Muscle layer of duodenum (tissue), 2 donors: ENCODE measurements around the gene RPS27.

Experiments
- H3K27ac ChIP-seq: one replicate; pipeline ENCODE4 v1.7.0; 2013; ENCODE audit warnings: mild to moderate bottlenecking, low read length
- H3K27me3 ChIP-seq: one replicate; pipeline ENCODE4 v1.7.0; 2013; ENCODE audit warnings: low read depth, mild to moderate bottlenecking, control low read depth, low read length
- H3K36me3 ChIP-seq, 2 donors: one replicate each; pipeline ENCODE4 v1.7.0; 2013; ENCODE audit warnings: low read length in 2 of 2, control low read depth in 1 of 2, mild to moderate bottlenecking in 1 of 2; ENCODE audit not compliant: insufficient read depth in 2 of 2, control insufficient read depth in 1 of 2
- H3K4me1 ChIP-seq, 2 donors: one replicate each; pipeline ENCODE4 v1.7.0; 2013; ENCODE audit warnings: low read length in 2 of 2, mild to moderate bottlenecking in 2 of 2, control low read depth in 1 of 2, moderate library complexity in 1 of 2; ENCODE audit not compliant: insufficient read depth in 2 of 2, control insufficient read depth in 1 of 2
- H3K4me3 ChIP-seq, 2 donors: one replicate each; pipeline ENCODE4 v1.7.0; 2013; ENCODE audit warnings: low read length in 2 of 2, low read depth in 1 of 2, mild to moderate bottlenecking in 1 of 2
- H3K9me3 ChIP-seq, 2 donors: one replicate each; pipeline ENCODE4 v1.7.0; 2013; ENCODE audit warnings: low read length in 2 of 2, control low read depth in 1 of 2, mild to moderate bottlenecking in 1 of 2; ENCODE audit not compliant: control insufficient read depth in 1 of 2
- donor health status: healthy.

Gene RPS27

GRCh38 chr1:153962088-153963029 is 28.2 kb upstream of the RPS27 start:
- H3K27me3 ChIP-seq, result no peaks in the 10 kb centered on the region
- H3K36me3 ChIP-seq, result peaks cover 9 to 10% of the 10 kb centered on the region in 2 donors
- H3K9me3 ChIP-seq, result no peaks in the 10 kb centered on the region
- H3K4me3 ChIP-seq, result peak overlapping the region; percentile 81 to 84
- H3K4me1 ChIP-seq, result peaks cover 32 to 47% of the 10 kb centered on the region in 2 donors
- H3K27ac ChIP-seq, result peak overlapping the region; percentile 94

- Histone ChIP-seq H3K36me3 (peaks cover 8 to 10% of the 10 kb centered on the region in 2 donors), H3K9me3 (no peaks in the 10 kb centered on the region), H3K4me1 (peaks cover 30 to 45% of the 10 kb centered on the region in 2 donors), H3K27ac (peak within 1 kb of the TSS; percentile 94), H3K27me3 (no peaks in the 10 kb centered on the region), H3K4me3 (peak within 1 kb of the TSS; percentile 81 to 84)
Observed at GRCh38 chr1:153963030-153963849, 27.3 kb upstream of the RPS27 start, which contains the start of gene SLC39A1. Gene SLC39A1, minus strand, starts transcription at chr1:153963537. Its CDS starts 822 bp downstream, at chr1:153962715.

GRCh38 chr1:153963850-153964331 is 26.7 kb upstream of the RPS27 start:
- Histone ChIP-seq H3K27ac (peak overlapping the region; percentile 94), H3K9me3 (no peaks in the 10 kb centered on the region), H3K4me1 (peaks cover 28 to 49% of the 10 kb centered on the region in 2 donors), H3K27me3 (no peaks in the 10 kb centered on the region), H3K36me3 (peaks cover 6 to 10% of the 10 kb centered on the region in 2 donors), H3K4me3 (peak overlapping the region; percentile 81 to 84)

- Histone ChIP-seq H3K27ac (peak within 1 kb of the TSS; percentile 90), H3K4me1 (peaks cover 11 to 27% of the 10 kb centered on the region in 2 donors), H3K4me3 (peak within 1 kb of the TSS; percentile 65 to 82), H3K36me3 (no peaks in the 10 kb centered on the region), H3K9me3 (no peaks in the 10 kb centered on the region), H3K27me3 (no peaks in the 10 kb centered on the region)
Observed at GRCh38 chr1:153967107-153967999, 23.2 kb upstream of the RPS27 start, which contains the start of gene CREB3L4. Gene CREB3L4, plus strand, starts transcription at chr1:153967902. Its CDS starts 624 bp downstream, at chr1:153968526.

GRCh38 chr1:153968000-153968363 is 22.6 kb upstream of the RPS27 start:
- Histone ChIP-seq H3K27me3 (no peaks in the 10 kb centered on the region), H3K27ac (peak overlapping the region; percentile 90), H3K9me3 (no peaks in the 10 kb centered on the region), H3K4me3 (peak overlapping the region; percentile 65 to 82), H3K4me1 (peaks cover 11 to 23% of the 10 kb centered on the region in 2 donors), H3K36me3 (peaks cover 3% of the 10 kb centered on the region in 2 donors)

GRCh38 chr1:153968408-153968807 is 22.2 kb upstream of the RPS27 start:
- Histone ChIP-seq H3K4me3 (peak overlapping the region; percentile 65 to 82), H3K36me3 (peaks cover 6 to 7% of the 10 kb centered on the region in 2 donors), H3K9me3 (no peaks in the 10 kb centered on the region), H3K27ac (peak overlapping the region; percentile 90), H3K4me1 (peaks cover 11 to 23% of the 10 kb centered on the region in 2 donors), H3K27me3 (no peaks in the 10 kb centered on the region)

GRCh38 chr1:153968972-153969371 is 21.6 kb upstream of the RPS27 start:
- no peaks in the 10 kb centered on the region for H3K9me3 ChIP-seq
- peaks cover 11 to 23% of the 10 kb centered on the region in 2 donors for H3K4me1 ChIP-seq
- H3K27me3 ChIP-seq, result no peaks in the 10 kb centered on the region
- H3K27ac ChIP-seq, result no peak overlapping the region
- peak overlapping the region in 1 of 2 donors; percentile 65 for H3K4me3 ChIP-seq
- H3K36me3 ChIP-seq, result peaks cover 11 to 13% of the 10 kb centered on the region in 2 donors

- Histone ChIP-seq H3K9me3 (no peaks in the 10 kb centered on the region), H3K27me3 (no peaks in the 10 kb centered on the region), H3K27ac (no peak overlapping the region), H3K4me3 (no peak overlapping the region), H3K4me1 (peaks cover 8 to 19% of the 10 kb centered on the region in 2 donors), H3K36me3 (peaks cover 22 to 24% of the 10 kb centered on the region in 2 donors)
Observed at GRCh38 chr1:153970346-153970745, 20.2 kb upstream of the RPS27 start.

- H3K4me1 ChIP-seq, result peaks cover 12 to 26% of the 10 kb centered on the region in 2 donors
- no peak overlapping the region for H3K27ac ChIP-seq
- peaks cover 22 to 24% of the 10 kb centered on the region in 2 donors for H3K36me3 ChIP-seq
- H3K4me3 ChIP-seq, result no peak overlapping the region
- H3K27me3 ChIP-seq, result no peaks in the 10 kb centered on the region
- H3K9me3 ChIP-seq, result no peaks in the 10 kb centered on the region
Observed at GRCh38 chr1:153973071-153973470, 17.5 kb upstream of the RPS27 start.

- Histone ChIP-seq H3K27me3 (no peaks in the 10 kb centered on the region), H3K9me3 (no peaks in the 10 kb centered on the region), H3K4me1 (peaks cover 12 to 26% of the 10 kb centered on the region in 2 donors), H3K4me3 (no peak overlapping the region), H3K36me3 (peaks cover 22 to 24% of the 10 kb centered on the region in 2 donors), H3K27ac (no peak overlapping the region)
Observed at GRCh38 chr1:153973525-153973924, 17.0 kb upstream of the RPS27 start.
